GM18505 (cell line): ENCODE measurements around the gene KRT79.

Source experiments
- ATAC-seq: cut with Tn5 transposase; IDR thresholded peaks from one replicate; pipeline ENCODE4 v1.9.1; 2021; ENCODE audit not compliant: unreplicated experiment
- POLR2A ChIP-seq: IDR thresholded peaks from 4 replicates; pipeline ENCODE4 v1.6.1; 2011; ENCODE audit warnings: borderline replicate concordance; ENCODE audit not compliant: insufficient read depth, insufficient read length; ENCODE audit errors: extremely low read depth

The KRT79 gene

DNA sequence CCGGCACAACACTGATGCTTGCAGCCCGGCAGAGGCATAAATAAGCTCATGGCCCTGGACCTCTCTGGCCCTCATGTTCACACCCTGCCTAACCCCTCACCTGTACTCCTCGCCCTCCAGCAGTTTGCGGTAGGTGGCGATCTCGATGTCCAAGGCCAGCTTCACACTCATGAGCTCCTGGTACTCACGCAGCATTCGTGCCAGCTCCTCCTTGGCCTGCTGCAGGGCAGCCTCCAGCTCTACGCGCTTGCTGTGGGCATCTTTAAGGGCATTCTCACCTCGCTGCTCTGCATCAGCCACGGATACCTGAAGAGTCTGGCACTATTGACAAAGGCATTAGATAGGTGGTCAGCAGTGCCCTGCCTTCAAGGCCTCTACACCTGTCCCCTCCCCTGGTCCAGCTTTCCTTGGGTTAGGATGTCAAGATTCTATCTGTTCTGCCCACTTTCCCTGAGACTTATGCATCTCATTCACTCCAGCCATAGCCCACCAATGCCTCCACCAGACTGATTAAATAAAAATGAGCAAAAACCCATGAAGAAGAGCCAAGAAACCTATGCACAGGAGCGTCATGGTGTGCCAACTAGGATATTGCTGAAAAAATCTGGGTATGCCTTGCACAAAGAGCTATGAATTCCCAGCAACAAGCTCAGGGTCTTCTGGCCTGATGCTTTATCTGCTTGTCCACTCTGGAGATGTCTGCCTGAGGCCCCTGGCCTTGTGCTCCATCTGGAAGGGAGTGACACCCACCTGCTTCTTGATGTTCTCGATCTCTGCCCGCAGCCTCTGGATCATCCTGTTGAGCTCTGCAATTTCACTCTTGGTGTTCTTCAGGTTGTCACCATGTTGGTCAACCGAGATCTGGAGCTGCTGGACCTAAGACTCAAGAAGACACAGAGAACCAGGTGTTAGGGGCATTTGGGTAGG is 26.3 kb downstream of the KRT79 start:
- no peak for ATAC-seq
- no peak for TF ChIP-seq POLR2A

DNA sequence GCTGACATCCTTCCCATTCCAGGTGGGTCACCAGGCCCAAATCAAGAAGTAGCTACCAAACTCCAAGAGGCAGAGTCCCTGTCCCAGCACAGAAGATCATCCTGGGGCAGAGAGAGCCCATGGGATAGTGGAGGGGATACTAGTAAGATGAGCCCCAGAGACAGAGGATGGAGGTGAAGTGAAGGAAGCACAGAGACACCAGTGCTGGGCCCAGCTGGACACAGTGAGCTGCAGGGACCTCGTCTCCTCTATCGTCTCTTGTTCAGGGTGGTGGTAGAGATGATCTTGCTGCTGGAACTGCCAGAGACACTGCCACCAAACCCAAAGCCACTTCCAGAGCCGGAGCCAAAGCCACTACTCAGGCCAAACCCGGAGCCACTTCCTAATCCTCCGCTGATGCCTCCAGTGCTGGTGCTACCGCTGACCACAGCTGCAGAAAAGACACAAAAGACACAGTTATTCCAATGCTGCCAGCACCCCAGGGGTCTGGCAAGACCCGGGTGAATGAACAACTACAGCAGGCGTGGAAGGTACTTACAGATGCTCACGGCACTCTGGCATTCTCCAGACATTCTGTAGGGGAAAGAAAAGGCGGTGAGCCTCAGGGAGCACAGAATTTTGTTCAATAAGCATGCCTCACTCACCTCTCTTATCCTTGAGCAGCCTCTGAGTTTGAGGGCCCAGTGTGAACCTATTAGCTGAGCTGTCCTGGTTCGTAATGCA is 27.1 kb downstream of the KRT79 start:
- ATAC-seq, result no peak
- no peak for TF ChIP-seq POLR2A

DNA sequence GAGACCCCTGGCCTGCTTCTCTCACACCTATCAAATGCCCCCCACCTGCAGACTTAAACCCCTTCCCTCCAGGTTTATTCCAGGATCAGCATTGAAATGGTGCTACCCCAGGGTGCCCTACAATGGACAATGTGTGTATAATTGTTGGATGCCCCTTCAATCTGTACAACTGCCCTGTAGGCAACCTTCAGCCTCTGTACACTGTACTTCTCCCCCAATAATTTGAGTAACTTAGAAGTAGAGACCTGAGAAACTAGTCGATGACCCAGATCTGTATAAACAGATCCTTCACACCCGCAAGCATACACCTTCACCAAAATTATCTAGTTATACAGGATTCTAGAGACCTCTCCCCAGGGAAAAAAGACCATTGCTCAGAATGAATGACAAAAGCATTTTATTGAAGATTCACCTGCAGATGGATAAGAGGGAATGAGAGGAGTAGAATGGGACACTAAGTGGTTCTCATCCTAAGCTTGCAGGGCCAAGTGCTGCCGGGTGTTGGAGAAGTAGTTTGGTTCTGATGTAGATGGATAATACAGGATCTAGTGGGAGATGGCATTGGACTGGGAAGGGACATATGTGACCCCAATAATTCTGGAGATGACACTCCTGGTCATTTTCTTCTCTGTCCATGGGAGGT is 27.8 kb downstream of the KRT79 start:
- TF ChIP-seq POLR2A, result no peak
- ATAC-seq, result no peak

DNA sequence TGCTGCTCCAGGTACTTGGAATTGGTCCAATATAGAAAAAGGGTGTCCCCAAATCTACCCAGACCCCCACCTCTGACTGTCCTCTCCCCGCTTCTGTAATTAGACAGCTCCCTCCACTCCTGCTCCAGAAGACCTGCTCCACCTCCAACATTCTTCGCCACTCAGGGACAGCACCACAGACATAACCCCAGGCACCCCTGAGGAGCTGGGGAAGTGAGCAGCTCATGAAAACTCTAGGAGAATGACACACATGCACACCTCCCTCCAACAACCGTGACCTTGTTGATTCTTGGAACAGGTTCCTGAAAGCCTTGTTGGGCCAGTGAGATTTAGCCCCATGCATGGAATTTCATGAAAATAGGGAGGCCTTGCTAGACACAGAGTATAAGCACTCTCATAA is 28.4 kb downstream of the KRT79 start:
- TF ChIP-seq POLR2A, result no peak
- ATAC-seq, result no peak

DNA sequence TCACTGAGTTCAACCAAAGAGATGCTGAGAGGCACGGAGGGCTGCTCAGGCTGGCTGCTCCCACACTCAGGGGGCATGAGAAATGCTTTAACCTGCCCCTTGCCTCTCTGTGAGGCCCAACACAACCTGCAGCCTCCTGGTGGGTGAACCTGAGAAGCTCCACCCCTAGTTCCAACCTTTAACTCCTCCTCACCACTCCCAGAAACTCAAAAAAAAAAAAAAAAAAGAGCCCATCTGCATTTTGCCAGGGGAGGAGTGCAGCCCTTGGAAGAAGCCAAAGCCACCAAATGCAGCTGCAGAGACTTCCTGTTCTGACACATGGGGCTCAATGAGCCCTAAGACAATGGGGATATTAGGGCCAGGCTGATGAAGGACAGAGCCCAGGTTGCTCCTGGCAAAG is 29.1 kb downstream of the KRT79 start:
- ATAC-seq, result no peak
- no peak for TF ChIP-seq POLR2A

DNA sequence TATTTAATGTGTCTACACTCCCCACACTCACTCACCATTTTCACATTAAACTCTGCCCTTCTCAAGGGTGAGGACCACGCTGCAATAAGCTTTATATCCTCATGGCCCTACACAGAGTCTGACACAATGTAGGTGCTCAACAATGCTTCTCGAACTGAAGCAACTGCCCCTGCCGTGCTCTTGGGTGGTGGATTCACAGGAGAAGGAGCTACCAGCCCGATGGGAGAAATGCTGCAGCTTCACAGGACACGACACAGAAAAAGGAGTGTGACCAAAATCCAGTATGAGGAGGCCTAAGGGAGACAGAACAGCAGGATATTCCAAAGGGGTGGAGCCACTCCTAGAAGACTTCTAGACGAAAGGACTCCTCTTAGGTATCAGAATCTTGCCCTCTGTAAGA is 31.7 kb downstream of the KRT79 start:
- ATAC-seq, result no peak
- TF ChIP-seq POLR2A, result no peak

DNA sequence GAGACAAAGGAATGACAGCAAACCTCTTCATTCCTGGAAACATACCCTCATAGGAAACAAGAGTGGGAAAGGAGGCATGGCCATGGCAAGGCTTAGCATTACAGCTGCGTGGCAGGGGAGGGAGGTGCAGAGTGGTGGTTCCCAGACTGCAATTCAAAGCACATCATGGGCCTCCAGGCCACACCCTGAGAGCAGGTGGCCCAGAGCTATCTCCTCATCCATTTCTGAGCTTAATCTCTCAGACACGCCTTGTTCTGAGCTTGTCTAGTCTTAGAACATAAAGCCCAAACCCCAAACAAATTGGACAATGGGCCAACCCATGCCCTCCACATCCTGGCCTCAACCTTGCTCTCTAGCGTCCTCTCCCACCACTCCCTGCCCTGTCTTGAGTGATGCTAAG is 32.3 kb downstream of the KRT79 start:
- TF ChIP-seq POLR2A, result no peak
- no peak for ATAC-seq

DNA sequence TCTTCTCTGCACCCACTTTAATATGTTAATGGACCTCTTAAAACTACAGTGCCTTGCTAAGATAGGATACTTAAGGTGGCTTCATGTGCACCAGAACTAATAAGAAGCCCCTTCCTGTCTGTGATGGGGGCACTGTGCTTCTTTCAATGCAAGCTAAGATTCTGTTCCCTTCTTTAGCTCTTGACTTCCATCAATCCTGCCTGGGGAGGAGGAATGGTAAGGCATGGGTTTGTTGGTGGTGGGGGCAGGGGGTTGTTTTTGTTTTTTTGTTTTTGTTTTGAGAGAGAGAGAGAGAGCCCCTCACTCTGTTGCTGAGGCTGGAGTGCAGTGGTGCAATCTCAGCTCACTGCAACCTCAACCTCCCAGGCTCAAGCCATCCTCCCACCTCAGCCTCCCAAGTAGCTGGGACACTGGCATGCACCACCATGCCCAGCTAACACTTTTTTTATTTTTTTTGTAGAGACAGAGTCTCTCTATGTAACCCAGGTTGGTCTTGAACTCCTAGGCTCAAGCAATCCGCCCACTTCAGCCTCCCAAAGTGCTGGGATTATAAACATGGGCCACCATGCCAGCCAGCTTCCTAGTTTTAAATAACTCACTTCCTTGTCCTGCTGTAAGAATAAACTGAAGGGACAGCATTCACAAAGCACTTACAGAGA is 33.7 kb downstream of the KRT79 start:
- no peak for TF ChIP-seq POLR2A
- no peak for ATAC-seq

DNA sequence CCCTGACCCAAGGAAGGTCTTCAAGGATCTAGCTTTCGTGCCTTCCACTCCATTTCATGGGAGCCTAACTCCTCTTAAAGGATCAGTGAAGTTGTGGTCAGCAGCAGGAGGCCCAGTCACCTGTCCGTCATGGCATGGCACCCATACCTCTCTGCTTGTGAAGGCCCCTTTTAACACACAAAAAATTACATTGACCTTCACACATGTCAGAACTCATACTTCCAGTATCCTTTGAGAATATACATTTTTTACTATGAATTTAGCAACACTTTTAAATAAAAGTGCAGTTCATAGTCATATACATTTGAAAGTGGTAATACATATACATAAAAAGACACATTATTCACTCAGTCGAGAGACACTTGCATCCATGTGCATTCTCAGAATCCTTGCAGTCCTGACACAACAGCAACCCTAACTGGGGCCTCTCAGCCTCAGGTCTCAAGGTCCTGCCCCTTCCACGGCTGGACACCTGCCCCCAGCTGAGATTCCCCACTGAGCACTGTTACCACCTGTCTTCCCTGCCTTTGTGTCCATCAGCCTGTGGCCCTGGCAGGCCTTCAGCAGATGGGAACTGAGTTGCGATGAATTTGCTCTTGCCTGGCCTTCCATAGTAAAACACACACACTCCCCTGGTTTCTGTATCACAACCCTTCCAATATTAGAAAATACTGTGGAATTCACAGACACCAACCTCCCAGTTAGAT is 34.5 kb downstream of the KRT79 start:
- ATAC-seq, result no peak
- TF ChIP-seq POLR2A, result no peak

DNA sequence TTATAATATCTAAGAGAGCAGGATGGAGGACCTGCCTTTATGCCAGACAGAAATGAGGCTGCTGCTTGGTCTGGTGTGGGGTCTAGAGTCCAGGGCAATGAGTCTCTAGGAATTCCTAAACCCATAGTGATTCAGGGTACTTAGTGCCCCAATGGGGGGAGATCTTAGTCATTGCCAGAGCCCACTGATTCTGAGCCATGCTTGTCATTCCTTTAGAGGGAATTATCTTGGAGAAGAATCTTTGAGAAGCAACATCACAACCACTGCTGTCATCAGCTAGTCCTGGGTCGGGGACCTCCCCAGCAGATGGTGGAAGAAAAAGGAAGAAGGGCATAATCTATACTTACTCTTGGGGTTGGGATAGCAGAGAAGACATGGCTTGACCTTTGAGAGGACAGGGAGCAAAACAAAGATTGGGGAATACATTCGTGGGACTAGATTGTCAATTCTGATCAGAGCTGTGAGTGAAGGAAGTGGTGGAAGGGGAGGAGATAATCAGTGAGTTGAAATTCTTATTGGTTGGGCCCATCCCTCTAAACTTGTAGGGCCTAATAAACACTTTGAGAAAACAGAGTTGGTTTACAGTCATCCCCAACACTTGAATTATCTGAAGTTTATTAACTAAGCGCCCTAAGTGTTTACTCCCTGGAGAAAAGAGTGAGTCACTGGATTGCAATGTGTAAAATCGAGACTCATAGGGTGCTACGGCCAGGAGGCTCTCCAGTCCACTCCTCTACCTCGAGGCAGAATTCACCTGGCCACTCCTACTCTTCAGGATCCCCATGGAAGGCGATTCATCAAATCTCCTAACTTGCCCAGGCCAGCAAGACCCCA is 35.2 kb downstream of the KRT79 start:
- no peak for ATAC-seq
- no peak for TF ChIP-seq POLR2A

DNA sequence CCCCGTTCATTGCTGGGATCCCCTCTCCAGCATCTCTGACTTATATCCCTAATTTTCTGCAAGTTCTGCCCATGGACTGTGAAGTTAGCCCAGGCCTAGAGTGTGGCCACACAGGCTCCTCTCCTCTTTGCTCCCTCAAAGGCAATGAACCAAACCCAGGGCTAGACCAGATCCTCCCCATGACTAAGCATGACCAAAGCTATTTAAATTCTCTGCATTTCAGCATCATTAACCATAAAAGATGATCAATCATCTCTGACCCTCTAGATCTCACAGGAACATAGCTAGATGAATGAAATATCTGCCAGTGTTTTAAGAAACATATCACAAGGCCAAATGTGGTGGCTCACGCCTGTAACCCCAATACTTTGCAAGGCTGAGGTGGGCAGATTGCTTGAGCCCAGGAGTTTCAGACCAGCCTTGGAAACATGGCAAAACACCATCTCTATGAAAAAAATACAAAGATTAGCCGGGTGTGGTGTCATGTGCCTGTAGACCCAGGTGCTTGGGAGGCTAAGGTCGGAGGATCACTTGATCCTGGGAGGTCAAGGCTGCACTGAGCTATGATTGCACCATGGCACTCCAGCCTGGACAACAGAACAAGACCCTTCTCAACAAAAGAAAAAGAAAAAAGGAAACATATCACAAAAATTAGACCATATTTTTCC is 36.0 kb downstream of the KRT79 start:
- no peak for ATAC-seq
- TF ChIP-seq POLR2A, result no peak

DNA sequence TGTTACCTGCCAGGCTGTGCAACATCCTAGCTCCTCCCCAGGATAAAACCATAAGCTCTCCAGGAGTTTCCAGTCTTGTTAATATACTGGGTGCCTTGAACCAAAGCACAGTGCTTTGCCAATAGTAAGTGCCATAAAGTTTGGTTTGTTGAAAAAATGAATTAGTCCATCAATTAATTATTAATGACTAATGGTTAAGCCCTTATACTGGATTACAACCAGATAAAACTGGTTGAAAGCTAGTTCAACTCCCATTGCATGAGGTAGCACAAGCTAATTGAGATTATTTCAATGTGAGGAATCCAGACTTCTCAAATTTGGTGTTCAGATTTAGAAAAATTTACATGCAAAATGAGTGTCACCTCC is 36.6 kb downstream of the KRT79 start:
- TF ChIP-seq POLR2A, result no peak
- ATAC-seq, result no peak

DNA sequence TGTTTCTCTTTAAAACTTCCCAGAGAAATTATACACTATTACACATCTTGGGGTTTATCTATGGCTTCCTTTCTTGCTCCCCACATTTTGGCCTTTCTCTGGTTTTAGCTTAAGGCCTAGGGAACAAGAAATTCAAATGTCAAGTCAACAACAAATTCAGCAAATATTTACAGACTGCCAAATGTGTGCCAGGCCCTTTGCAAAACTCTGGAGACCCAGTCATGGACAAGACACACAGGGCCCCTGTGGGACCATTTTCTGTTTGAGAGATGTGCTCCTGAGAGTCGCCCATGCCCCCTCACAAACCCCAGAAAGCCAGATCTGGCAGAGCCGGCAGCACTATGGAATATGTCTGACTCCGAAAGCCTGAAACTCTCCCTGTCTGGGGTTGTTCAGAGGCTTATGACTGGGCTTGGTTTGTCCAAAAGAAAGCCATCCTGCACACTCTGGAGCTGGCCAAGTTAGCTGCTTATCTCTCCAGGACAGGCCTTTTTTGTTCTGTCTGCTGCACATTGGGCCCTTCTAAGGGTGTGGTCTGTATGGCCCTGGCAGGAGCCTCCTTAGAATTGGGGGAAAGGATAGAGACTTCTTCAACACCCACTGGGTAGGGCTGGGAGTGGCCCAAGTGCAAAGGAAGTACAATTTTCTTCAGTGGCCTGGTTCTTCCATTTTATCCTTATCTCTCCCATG is 37.1 kb downstream of the KRT79 start:
- no peak for ATAC-seq
- TF ChIP-seq POLR2A, result no peak
